NCI-H2196 (cell line): Measurements from ENCODE around the gene SH3RF1.

Source experiments
- DNase-seq: peaks from one replicate; lab custom pipeline; 2025; ENCODE audit not compliant: unreplicated experiment; lab: John Stamatoyannopoulos, UW

Gene SH3RF1

DNA sequence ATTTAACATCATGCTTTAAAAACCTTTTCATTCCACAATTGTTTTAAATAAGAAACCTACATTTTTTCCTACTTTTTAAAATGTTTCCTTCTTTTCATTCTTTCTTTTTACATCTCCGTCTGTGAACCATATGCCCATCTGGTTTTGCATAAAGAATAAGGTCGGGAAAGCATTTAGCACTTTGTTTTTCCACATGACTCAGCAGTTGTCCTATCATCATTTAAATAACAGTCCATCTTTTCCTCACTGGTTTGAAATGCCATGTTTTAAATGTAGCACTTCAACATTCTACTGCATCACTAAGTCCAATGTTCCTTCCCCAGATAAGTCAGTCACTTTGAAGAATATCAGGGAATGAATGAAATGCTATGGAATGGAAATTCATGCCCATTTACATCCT, 128.4 kb downstream of the SH3RF1 start:
- no peak for DNase-seq

DNA sequence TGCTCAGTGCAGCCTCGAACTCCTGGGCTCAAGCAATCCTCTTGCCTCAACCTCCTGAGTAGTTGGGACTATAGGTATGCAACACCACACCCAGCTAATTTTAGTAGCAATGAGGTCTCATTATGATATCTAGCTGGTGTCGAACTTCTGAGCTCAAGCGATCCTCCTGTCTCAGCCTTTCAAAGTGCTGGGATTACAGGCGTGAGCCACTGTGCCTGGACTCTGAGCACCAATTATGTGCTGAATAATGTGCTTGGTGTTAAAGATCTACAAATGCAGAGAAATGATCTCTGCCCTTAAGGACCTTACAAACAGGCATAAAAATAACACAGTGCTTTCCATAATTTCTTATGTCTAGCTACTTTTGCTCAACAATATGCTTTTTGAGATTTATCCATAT, 131.7 kb downstream of the SH3RF1 start:
- DNase-seq = no peak

GRCh38 chr4:169137558-169137920, 133.2 kb downstream of the SH3RF1 start:
- DNase-seq = no peak

DNA sequence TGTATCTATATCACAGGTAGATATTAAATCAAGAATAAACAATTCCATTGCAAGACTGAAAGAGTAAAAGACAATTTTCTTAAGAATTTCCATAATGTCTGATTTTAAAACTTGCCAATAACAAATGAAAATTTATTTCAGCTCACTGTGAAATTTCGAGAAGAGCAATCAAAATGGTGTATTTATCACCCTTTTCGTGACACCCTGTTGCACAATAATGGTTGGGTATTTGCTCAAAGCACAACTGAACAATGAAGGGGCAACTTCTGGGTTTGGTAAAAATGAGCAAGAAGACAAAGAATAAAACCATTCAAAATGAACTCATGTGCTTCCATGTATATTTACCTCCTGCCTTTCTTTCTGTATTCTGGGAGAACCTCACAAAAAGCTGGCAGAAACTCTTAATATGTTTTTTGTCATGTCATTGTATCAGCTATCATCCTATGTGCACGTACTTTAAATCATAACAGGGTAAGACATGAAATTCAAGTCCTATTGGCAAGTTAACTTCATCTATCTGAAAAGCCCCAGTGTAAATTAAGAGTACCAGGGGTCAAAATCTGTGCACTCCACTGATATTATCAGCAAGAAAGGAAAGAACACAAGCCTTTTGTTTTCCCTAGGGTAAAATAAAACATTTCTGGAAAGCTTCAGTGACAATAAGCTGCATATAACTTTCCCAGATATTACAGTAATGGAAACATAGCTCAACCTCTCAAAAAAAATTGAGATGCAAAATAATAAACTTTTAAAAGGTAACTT, 133.8 kb downstream of the SH3RF1 start:
- DNase-seq = no peak

- no peak for DNase-seq
Measured at GRCh38 chr4:169136330-169136729, 134.4 kb downstream of the SH3RF1 start.

- no peak for DNase-seq
Measured at GRCh38 chr4:169135776-169136175, 135.0 kb downstream of the SH3RF1 start.

GRCh38 chr4:169133932-169134331, 136.8 kb downstream of the SH3RF1 start:
- no peak for DNase-seq

GRCh38 chr4:169132561-169133305, 138.0 kb downstream of the SH3RF1 start:
- no peak for DNase-seq

DNA sequence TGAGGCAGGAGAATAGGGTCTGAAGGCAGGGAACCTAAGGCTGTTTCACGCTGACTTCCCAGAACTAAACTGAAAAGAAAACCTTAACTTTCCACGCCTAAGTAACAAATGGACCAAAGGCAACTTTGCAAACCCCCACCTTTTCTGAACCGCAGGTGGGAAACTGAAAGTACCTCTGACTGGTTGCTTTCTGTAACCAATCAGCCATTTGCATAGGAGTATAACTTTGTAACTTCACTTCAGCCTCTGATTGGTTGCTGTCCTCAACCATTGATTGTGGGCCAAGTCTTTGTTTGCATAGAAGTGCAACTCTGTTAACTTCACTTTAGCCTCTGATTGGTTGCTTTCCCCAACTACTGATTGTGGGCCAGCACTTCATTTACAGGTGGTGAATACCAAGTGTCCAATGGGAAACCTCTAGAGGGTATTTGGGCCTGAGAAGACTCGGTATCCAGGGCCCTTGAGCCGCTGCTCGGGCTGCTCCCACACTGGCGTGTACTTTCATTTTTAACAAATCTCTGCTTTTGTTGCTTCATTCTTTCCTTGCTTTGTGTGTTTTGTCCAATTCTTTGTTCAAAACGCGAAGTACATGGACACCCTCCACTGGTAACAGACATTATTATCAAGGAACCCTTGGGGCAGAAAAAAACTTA, 139.1 kb downstream of the SH3RF1 start:
- DNase-seq = no peak

GRCh38 chr4:169128902-169129301, 141.9 kb downstream of the SH3RF1 start:
- no peak for DNase-seq

- no peak for DNase-seq
Measured at GRCh38 chr4:169127314-169127713, 143.4 kb downstream of the SH3RF1 start.

DNA sequence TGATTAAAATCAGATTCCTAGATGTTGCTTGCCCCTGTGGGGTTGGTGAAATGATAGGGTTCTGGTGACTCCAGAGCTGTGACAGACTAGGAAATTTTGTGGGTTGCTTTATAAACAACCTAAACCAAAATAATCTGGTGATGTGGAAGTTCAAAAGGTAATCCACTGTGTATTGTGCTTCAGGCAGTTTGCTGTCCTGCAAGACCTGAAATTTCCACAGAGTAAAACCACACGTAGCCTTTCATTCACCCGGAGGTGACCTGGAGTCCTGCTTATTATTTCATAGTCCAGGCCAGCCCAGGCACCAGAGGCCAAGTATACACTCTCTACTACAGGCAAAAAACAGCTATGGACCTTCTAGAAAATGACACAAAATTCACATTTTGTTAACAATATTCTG, 146.1 kb downstream of the SH3RF1 start:
- DNase-seq = no peak

- no peak for DNase-seq
Measured at GRCh38 chr4:169122422-169122821, 148.3 kb downstream of the SH3RF1 start.

- DNase-seq = no peak
Measured at GRCh38 chr4:169121861-169122382, 148.8 kb downstream of the SH3RF1 start.

DNA sequence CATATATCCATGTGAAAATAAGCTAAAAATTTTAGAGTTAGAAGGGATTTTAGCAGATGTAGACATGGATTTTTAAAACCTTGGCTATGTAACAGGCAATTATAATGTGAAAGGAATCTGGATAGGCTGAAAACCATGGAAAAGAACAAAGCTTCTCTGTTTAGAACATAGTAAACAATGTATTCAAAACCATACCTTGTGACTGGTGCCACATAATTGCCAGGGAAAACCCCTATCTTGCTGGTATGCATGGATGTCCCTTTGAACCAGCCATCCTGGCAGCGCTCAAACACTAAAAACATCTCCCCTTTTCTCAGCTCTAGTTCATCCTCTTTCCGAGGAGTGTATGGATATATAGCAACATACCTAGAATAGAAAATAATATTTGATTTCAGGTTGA, 150.1 kb downstream of the SH3RF1 start:
- no peak for DNase-seq

DNA sequence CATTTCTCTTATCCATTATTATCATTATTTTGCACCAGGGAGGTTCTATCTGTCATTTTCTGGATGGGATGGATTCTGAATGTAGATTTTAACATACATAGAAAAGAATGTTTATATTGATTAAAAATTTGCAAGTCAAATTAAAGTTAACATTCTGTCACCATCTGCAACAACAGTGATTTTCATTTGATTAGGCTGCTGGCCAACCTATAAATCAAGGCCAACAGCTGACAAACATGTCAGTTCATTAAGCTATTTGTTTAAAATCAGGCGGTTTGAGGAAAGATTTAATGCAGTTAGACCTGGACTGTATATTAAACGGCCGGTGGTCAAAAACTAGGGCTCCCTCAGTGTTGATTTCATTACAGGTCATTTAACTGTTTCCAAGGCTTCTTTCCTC, 151.2 kb downstream of the SH3RF1 start:
- DNase-seq = no peak

- no peak for DNase-seq
Measured at GRCh38 chr4:169117591-169118081, 153.1 kb downstream of the SH3RF1 start.

GRCh38 chr4:169116270-169116901, 154.4 kb downstream of the SH3RF1 start:
- DNase-seq = no peak

DNA sequence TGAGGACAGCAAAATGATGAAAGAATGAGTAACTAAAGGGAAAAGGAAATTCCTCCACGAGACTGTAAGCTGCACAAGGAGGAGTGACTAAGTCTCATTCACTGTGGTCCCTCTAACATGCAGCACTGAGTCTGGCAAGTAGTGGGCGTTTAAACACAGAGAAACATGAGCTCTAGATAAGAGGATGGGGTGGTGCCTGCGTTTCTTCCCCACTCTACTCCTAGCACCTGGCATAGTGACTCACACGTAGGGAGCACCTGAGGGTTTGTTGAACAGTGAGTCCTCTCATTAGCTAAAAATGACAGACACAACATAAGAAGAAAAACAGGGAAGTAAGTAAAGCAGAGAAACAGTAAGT, 154.9 kb downstream of the SH3RF1 start:
- peak; percentile 41 for DNase-seq

DNA sequence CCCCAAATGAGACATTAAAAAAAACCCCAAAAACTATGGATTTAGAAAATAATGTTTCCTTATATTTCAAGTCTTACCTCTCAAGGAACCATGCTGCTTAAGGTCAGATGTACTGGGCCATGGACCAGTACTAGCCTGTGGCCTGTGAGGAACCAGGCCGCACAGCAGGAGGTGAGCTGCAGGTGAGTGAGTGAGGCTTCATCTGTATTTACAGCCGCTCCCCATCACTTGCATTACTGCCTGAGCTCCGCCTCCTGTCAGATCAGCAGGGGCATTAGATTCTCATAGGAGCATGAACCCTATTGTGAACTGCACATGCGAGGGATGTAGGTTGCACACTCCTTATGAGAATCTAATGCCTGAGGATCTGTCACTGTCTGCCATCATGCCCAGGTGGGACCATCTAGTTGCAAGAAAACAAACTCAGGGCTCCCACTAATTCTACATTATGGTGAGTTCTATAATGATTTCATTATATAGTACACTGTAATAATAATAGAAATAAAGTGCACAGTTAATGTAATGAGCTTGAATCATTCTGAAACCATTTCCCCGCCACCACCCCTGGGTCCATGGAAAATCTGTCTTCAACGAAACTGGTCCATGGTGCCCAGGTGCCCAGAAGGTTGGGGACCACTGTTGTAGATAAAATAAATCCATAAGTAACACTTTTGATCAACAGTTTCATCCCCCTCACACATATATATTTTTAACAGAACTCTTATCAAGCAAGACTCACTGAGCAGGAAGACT, 155.4 kb downstream of the SH3RF1 start:
- no peak for DNase-seq
